ENCODE results near the gene CRYBB3. TPM values are rescaled to one million over a fixed set of nuclear protein-coding genes. Genes with fewer than 3 reads are reported as not detected.

CRYBB3 gene
- 0.11 to 0.20 TPM in 2 of 5 replicates, not detected in the others for total RNA-seq (2022; extraction: Qiagen RNA extraction)

DNA sequence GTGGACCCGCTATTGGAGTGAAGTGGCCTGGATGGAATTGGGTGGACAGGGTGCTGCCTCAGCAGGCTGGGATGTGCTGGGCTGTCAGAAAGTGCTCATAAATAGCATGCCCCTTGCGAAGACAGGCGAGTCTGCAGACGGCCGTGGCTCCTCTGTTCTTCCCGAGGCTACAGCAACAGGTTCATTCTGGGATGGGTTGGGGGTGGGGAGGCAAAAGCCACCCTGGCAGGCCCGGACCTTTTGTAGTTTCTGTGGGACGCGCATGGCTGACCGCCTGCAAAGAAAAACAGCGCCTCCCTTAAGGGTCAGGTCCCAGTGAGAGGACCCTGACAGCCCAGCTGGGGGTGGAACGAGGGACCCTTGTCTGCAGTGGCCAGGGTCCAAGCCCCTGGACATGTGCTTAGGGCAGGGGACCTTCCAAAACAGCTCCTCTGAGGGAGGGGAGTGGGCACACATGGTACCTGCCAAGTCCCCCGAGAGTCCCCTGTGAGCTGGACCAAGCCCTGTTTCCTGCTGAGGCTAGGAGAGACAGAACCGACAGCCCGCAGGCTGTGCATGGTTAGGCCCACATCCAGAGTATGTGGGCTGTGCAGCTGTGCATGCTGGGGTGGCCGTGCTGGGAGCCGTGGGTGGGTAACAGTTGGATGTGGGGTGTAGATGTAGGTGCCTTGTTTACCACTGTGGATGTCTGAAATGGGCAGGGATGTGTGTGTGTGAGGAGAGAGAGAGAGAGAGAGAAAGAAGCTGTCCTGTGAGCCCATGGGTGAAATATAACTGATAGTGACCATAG lies at the start of gene CRYBB3:
Gene CRYBB3, plus strand, starts transcription at position 128 of the 790 bp plus-strand sequence. CDS start 1,539 bp downstream, outside the sequence.

DNA sequence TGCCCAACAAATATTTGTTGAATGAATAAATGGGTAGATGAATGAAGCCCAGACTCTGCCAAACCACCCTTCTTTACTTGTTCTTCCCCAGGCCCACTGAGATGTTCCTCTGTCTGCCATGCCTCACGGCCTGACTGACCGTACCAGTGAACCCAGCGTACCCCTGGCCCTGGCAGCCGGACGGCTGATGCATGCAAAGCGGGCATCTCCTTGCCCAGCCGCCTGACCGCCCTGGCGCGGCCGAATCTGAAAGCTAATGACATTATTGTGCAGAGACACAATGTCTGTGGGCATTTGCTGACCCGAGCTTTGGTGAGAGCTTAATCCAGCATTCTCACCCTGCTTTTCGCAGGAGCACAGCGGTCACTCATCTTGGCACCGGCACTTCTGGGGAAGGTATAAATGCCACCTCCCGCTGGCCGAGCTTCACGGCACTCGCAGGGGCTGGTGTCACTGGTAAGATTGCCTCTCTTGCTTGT lies 19.6 kb downstream of the CRYBB3 start, which contains the start of gene CRYBB2:
Gene CRYBB2, plus strand, starts transcription at position 429 of the 479 bp plus-strand sequence. CDS start 1,791 bp downstream, outside the sequence.

Other genes with a start within 250 kb of the CRYBB3 start
- 9.8 to 14.6 TPM (median 13.7 TPM) in 5 replicates for gene KIAA1671, start 247.1 kb upstream of the CRYBB3 start, total RNA-seq (2022; extraction: Qiagen RNA extraction)
- 0.13 TPM in 1 of 5 replicates, not detected in the others for gene CRYBB2, start 19.8 kb downstream of the CRYBB3 start, total RNA-seq (2022; extraction: Qiagen RNA extraction)